NCI-H1417 (cell line): ENCODE results near the gene CYP2A7.
"Not testable (repeated sequence)": the region's sequence is repeated elsewhere in the genome, so short reads cannot be mapped to it uniquely, and the experiment has no call there.

Experiments used
- DNase-seq, 3 experiments: peaks; one replicate each; lab custom pipeline; 2025; lab: John Stamatoyannopoulos, UW

Gene CYP2A7

GRCh38 chr19:40899964-40900363 lies 17.9 kb upstream of the CYP2A7 start:
- not testable (repeated sequence) for DNase-seq

GRCh38 chr19:40896843-40897789 lies 15.1 kb upstream of the CYP2A7 start:
- not testable (repeated sequence) for DNase-seq

- DNase-seq, result no peak
Observed at GRCh38 chr19:40896418-40896796, 14.4 kb upstream of the CYP2A7 start.

- DNase-seq, result no peak
Observed at GRCh38 chr19:40893112-40893511, 11.1 kb upstream of the CYP2A7 start.

- no peak for DNase-seq
Observed at GRCh38 chr19:40889366-40889765, 7.3 kb upstream of the CYP2A7 start.

- no peak for DNase-seq
Observed at GRCh38 chr19:40888191-40888590, 6.2 kb upstream of the CYP2A7 start.

- DNase-seq, result not testable (repeated sequence)
Observed at GRCh38 chr19:40884187-40884931, 2.3 kb upstream of the CYP2A7 start.

GRCh38 chr19:40879349-40879748 lies 2.7 kb downstream of the CYP2A7 start:
- DNase-seq, result not testable (repeated sequence)

GRCh38 chr19:40875526-40875951 lies 6.5 kb downstream of the CYP2A7 start:
- not testable (repeated sequence) for DNase-seq

- not testable (repeated sequence) for DNase-seq
Observed at GRCh38 chr19:40874874-40875273, 7.2 kb downstream of the CYP2A7 start.

GRCh38 chr19:40873873-40874272 lies 8.2 kb downstream of the CYP2A7 start:
- not testable (repeated sequence) for DNase-seq

- no peak for DNase-seq
Observed at GRCh38 chr19:40872209-40872608, 9.8 kb downstream of the CYP2A7 start.

- no peak for DNase-seq
Observed at GRCh38 chr19:40867701-40868100, 14.3 kb downstream of the CYP2A7 start.

GRCh38 chr19:40864739-40865496 lies 17.1 kb downstream of the CYP2A7 start:
- not testable (repeated sequence) for DNase-seq

- no peak for DNase-seq
Observed at GRCh38 chr19:40862785-40863184, 19.2 kb downstream of the CYP2A7 start.

- no peak for DNase-seq
Observed at GRCh38 chr19:40862333-40862732, 19.7 kb downstream of the CYP2A7 start.

GRCh38 chr19:40858109-40858508 lies 23.9 kb downstream of the CYP2A7 start:
- no peak for DNase-seq

GRCh38 chr19:40852467-40853152 lies 29.4 kb downstream of the CYP2A7 start:
- DNase-seq, result not testable (repeated sequence)

- not testable (repeated sequence) for DNase-seq
Observed at GRCh38 chr19:40850277-40850676, 31.8 kb downstream of the CYP2A7 start, which contains the start of gene CYP2A6. TSS of gene CYP2A6 (minus strand) at chr19:40850447. CDS start at chr19:40850426, 21 bp downstream.

- not testable (repeated sequence) for DNase-seq
Observed at GRCh38 chr19:40846722-40847121, 35.3 kb downstream of the CYP2A7 start.

GRCh38 chr19:40843653-40844052 lies 38.4 kb downstream of the CYP2A7 start:
- DNase-seq, result not testable (repeated sequence)
